ENCODE results near the gene LGALS9.
A peak's percentile ranks its signal among the peaks of the same experiment; 100 is the strongest.
"Not testable (repeated sequence)": the region's sequence is repeated elsewhere in the genome, so short reads cannot be mapped to it uniquely, and the experiment has no call there.

LGALS9 gene

DNA sequence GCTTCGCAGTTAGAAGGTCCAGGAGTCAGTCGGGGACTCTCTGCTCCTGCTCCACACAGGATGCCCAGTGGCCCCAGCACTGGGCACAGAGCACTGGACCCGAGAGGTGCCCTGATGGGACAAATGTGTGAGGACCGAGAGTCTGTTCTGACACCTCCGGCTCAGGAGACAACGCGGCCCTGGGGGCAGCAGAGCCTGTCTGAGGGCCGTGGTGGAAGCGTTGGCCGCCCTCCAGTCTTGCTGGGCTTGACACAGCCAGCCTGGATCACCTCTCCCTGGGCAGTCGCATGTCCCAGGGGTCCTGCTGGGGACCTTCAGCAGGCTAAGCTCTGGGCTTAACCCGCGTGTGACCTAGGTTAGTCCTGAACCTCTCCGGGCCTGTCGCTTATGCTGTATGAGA lies 23.1 kb downstream of the LGALS9 start:
- no peak for DNase-seq (ENCODE audit: low read depth, low spot score)

GRCh38 chr17:27654654-27655524 lies 23.9 kb downstream of the LGALS9 start:
- peak; percentile 52 for DNase-seq (ENCODE audit: low read depth, low spot score)

GRCh38 chr17:27655525-27656111 lies 24.6 kb downstream of the LGALS9 start:
- not testable (repeated sequence) for DNase-seq (ENCODE audit: low read depth, low spot score)

- not testable (repeated sequence) for DNase-seq (ENCODE audit: low read depth, low spot score)
These were observed 25.6 kb downstream of the LGALS9 start for GRCh38 chr17:27656620-27657019.

GRCh38 chr17:27657620-27658019 lies 26.6 kb downstream of the LGALS9 start:
- DNase-seq (ENCODE audit: low read depth, low spot score) = no peak

- no peak for DNase-seq (ENCODE audit: low read depth, low spot score)
These were observed 28.7 kb downstream of the LGALS9 start for GRCh38 chr17:27659683-27660082.

DNA sequence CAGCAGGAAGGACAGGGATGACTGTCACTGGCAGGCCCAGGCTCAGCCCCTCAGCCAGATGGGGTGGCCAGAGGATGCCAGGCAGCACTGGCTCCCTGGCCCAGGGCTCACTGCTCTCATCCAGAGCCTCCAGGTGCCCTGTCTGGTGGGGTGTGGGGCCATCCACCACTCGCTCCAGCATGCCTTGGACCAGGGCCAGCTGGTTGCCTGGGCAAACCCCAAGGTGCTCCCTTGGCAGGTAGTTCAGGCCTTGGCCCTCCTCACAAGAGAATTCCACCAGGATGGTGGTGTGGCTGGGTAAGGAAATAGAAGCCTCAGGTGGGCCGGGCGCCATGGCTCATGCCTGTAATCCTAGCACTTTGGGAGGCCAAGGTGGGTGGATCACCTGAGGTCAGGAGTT lies 29.4 kb downstream of the LGALS9 start:
- no peak for DNase-seq (ENCODE audit: low read depth, low spot score)

DNA sequence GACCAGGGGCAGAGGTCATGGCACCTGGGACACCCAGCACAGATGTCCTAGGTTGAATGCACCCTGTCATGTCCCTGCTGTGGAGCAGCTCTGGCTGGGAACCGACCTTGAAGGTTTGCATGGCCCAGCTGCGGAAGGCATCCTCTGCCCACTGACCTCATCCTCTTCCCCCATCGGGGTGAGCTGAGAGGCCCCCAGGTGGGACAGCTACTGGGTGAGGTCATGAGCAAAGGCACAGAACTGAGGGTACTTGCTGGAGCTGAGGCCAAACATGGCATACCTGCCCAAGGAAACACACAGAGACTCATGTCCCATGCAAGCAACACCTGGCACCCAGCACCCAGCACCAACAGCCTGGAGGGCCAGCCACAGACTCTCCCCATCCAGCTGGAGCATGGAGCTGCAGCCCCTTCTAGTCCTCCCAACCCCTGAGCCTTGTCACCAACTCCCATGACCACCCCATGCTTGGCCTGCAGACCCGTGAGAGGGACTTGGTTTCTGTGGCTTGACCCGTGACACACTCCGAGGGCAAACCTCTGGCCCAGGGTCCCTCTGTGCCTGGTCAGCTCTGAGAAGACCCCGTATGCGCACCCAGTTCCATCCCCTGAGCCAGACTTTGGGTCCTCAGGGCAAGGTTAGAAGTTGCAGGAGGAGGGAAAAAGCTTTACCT lies 33.1 kb downstream of the LGALS9 start:
- DNase-seq (ENCODE audit: low read depth, low spot score) = no peak

- no peak for DNase-seq (ENCODE audit: low read depth, low spot score)
These were observed 33.6 kb downstream of the LGALS9 start for GRCh38 chr17:27664606-27664965.

- no peak for DNase-seq (ENCODE audit: low read depth, low spot score)
These were observed 34.6 kb downstream of the LGALS9 start for GRCh38 chr17:27665549-27665948.

DNA sequence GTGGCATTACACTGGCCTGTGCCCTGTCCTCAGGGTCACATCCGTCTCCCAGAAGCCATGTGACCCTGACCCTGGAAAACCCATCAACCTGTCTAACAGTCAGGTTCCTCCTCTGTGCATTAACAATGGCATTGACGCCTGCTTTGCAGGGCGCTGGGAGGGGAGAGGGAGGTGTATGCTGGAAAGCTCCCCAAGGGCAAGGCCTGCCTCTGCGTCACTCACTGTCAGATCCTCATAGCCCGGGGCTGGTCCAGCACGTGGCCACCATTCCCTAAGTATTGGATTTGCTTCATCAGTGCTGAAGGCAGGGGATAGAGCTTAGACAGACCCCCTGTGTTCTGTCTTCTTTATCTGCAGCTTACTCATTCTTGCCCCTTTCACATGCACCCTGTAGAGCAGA lies 35.3 kb downstream of the LGALS9 start:
- DNase-seq (ENCODE audit: low read depth, low spot score) = not testable (repeated sequence)

DNA sequence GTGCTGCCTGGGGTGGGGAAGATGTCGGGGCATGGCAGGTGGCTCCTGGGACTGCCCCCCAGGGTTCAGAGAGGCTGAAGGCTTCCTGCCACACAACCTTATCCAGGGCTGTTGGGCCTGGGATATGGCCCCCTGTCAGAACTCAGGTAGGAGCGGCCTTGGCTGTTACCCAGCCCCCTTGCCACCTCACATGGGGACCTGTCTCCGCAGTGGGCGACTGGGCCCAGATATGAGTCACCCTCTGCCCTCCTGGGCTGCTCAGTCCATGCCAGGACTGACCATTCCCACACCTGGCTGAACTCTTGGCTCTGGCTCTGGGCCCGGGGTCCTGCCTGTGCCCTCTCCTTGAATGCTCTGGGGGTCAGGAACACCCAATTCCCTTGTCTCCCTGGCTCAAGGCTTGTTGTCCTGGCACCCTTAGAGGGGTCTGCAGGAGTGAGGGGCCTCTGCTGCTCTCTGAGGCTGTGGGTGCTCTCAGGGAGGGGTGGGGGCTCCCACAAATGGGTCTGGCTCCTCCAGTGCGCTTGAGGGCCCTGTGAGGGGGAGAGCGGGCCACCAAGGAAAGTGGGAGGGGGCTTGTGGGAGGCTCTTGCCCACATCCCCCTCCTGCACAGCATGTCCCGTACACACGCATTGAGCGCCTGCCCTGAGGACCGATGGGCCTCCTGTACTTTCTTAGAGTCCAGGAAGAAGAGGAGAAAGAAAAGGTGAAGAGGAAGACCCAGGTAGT lies 36.0 kb downstream of the LGALS9 start:
- no peak for DNase-seq (ENCODE audit: low read depth, low spot score)

- no peak for DNase-seq (ENCODE audit: low read depth, low spot score)
These were observed 36.9 kb downstream of the LGALS9 start for GRCh38 chr17:27667656-27668487.

- no peak for DNase-seq (ENCODE audit: low read depth, low spot score)
These were observed 37.5 kb downstream of the LGALS9 start for GRCh38 chr17:27668488-27668823.

DNA sequence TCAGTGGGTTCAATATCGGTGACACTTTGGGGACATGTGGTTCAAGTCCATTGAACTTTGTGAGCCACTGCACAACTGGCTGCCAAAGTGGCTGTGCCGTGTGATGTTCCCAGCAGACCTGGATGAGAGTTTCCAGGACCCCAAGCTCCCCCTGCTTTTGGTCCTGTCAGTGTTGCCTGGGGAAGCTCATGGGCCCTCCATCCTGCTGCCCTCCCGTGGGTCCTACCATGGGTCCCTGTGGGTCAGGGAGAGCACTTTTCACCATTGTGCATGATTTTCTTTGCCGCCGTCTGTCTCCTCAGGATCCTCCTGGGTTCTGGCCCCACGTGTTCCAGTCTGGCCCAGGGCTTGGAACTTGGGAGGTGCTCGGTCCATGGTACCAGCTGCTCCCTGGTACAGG lies 38.1 kb downstream of the LGALS9 start:
- DNase-seq (ENCODE audit: low read depth, low spot score) = no peak

DNA sequence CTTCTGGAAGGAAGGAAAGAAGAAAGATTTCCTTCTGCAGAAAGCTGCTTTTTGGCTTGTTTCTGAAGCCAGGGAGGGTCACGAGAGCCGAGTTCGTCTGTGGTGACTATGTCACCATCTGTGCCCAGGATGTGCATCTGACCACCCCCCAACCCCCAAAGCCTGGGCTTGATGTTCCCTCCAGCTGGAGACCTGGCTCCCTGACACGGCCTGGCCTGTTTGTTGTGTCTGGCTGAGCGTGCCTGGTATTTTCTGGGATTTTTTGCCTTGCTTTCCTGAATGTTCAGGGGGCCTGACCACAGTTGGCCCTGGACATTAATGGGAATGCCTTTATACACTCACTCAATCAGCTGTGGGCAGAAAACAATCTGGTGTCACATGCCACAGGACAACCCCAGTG lies 38.9 kb downstream of the LGALS9 start:
- no peak for DNase-seq (ENCODE audit: low read depth, low spot score)

DNA sequence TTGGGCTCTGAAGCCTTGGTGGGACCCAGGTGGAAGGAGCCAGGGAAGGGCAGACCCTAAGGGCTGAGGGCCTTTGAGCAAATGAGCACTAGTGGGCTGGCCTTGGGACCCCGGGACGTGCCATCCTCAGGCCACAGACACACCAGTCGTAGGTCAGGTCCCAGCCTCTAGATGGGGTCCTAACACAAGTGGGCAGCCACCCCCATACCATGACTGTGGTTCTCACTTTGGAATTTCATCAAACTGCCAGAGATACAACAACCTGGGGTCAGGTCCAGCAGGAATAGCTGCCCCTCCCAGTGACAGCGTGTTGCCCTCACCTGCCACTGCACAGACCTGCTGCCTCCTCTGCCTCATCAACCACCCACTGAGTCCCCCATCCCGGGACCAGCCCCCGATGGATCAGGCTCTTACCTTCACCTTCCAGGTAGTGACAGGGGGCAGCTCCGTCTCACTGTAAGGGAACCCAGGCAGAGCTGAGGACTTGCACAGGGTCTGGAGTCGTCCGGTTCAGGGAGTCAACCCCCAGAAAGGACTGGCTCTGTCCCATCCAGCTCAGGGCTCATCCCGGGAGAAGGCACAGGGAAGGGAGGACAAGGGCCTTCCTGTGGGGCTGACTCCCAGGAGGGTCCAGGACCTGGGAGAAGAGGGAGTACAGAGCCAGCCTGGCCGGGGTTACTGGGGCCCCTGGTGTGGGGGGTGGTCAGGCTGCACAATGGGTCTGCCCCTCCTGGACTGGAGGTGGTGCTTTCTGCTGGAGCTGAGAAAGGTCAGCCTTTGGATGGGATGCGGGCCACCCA lies 40.0 kb downstream of the LGALS9 start:
- no peak for DNase-seq (ENCODE audit: low read depth, low spot score)

- no peak for DNase-seq (ENCODE audit: low read depth, low spot score)
These were observed 40.6 kb downstream of the LGALS9 start for GRCh38 chr17:27671591-27671910.

- DNase-seq (ENCODE audit: low read depth, low spot score) = not testable (repeated sequence)
These were observed 41.0 kb downstream of the LGALS9 start for GRCh38 chr17:27671977-27672480.

DNA sequence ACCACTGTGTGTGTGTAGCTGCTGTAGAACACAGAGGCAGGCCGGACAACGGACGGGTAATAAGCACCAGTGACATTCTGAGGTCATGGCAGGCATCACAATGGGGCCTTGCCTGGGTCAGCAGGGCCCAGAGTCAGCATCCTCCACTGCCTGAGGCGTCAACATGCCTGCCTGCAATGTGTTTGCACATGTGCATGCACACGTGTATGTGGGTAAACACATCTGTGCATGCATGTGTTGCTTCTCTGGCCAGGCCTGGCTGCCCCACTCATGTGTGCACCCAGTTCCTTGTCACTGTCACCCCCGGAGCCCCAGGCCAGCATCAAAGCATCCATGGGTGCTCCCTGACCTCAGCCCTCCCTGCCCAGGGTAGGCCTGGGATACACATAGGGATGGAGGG lies 43.3 kb downstream of the LGALS9 start:
- no peak for DNase-seq (ENCODE audit: low read depth, low spot score)
